Retinal pigment epithelial cell (primary cell): ENCODE results near the gene EDC3.

ENCODE experiments used
- DNase-seq: peaks from one replicate; pipeline ENCODE4 v3.0.0-alpha.2; 2010; ENCODE audit warnings: low read depth
- H3K4me3 ChIP-seq: 2 replicates; pipeline ENCODE4 v1.5.1; 2011; ENCODE audit warnings: mild to moderate bottlenecking, low read length, control low read depth, moderate library complexity
- CTCF ChIP-seq: conservative IDR thresholded peaks from 2 replicates; pipeline ENCODE4 v1.5.1; 2011; ENCODE audit warnings: low read depth, low read length, control low read depth, inconsistent platforms

EDC3 gene

DNA sequence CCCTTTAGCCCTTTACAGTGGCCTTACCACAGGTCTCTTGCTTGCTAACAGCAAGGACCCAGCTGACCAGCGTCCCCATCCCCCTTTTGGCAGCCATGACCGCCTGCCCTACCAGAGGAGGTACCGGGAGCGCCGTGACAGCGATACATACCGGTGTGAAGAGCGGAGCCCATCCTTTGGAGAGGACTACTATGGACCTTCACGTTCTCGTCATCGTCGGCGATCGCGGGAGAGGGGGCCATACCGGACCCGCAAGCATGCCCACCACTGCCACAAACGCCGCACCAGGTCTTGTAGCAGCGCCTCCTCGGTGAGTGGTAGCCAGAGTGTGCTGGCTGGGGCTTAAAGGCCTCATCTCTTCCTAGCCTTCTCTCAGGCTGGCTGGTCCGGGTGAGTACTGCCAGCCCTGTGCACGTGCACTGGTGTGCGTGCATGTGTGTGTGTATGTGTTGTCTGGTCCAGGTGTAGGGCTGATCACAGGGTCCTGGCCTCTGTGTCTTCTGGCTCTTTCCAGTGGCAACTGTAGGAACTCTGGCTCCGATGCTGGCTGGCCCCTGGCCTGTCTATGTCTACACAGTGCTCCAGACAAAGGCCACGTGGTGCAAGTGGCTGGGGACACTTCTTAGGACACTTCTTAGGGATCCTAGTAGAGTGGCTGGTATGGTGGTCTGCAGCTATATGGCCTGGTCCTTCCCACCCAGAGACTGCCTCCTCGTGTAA is 75.7 kb downstream of the EDC3 start:
- no peak overlapping the region for H3K4me3 ChIP-seq
- TF ChIP-seq CTCF, result no peak
- DNase-seq, result no peak

DNA sequence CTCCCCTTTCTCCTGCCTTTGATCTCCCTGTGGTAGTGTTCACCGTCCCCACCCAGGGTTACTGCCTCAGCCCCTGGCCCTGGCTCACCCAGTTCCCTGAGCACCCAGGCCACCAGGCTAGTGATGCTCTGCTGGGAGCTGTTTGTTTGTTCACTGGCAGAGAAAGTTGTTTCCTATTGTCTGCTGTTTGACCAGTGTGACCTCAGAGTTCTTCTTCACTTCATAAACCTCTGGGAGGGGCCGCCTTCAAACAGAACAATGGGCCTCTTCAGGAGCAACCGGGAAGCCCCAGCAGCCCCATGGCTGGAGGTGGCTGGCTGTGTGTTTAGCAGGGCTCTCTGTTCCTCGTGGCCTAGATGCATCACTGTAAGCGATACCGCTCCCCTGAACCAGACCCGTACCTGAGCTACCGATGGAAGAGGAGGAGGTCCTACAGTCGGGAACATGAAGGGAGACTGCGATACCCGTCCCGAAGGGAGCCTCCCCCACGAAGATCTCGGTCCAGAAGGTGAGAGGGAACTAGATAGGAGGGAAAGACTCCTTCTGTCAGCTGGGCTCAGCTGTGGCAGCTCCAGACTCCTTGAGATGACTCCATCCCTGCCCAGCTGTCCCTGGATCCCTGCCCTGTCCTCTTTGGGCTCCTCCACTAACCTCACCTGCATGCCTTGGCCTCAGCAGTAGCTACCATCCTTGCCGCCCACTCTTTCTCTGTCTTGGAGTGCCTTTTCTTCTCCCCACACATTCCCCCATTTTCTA is 76.8 kb downstream of the EDC3 start:
- no peak for DNase-seq
- no peak for TF ChIP-seq CTCF
- no peak overlapping the region for H3K4me3 ChIP-seq

GRCh38 chr15:74616996-74617395 is 78.8 kb downstream of the EDC3 start:
- no peak for DNase-seq
- TF ChIP-seq CTCF, result no peak

GRCh38 chr15:74616366-74616939 is 79.4 kb downstream of the EDC3 start:
- H3K4me3 ChIP-seq, result peak overlapping the region; percentile 96
- DNase-seq, result no peak
- no peak for TF ChIP-seq CTCF

More at GRCh38 chr15:74616996-74617395, 78.8 kb downstream of the EDC3 start:
- H3K4me3 ChIP-seq, result peak overlapping the region; percentile 96

GRCh38 chr15:74615508-74616365 is 80.1 kb downstream of the EDC3 start, which contains the start of gene CLK3:
TSS of gene CLK3 (plus strand) at chr15:74615836. CDS start at chr15:74619197, 3,361 bp downstream.
- H3K4me3 ChIP-seq, result peak within 1 kb of the TSS; percentile 96
- TF ChIP-seq CTCF, result no peak
- peak; percentile 66 for DNase-seq

DNA sequence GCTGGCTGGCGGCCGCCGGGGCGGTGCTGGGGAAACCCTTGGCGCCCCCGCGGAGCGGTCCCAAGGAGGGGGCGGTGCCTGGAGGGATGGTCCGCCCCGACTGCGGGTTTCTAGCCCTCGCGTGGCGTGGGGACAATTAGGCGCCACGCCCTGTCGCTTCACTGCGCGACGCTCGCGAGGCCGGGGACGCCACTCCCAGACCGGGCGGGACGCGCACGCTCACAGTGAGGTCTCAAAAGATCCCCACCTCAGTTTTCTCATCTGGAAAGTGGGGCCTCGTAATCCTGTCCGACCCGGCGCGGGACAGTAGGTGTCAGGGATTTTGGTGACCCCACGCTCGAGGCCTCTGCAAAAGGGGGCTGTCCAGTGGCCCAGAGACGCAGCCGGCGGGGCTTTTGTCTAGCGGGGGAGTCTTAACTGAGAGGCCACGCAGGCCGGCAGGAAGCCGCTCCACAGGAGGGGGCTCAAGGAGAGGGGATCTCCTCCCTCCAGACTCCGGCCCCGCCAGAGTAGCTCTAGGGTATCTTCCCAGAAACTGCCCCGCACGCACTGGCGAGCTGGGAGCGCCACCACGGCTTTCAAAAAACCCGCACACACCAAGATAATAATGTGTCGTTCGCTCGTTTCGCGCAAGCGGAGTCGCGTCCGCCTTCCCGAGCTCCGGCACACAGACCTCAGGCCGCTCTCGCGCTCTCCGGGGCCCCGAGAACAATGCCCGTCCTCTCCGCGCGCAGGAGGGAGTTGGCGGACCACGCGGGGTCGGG is 80.9 kb downstream of the EDC3 start:
- peak; percentile 6 for TF ChIP-seq CTCF
- peak overlapping the region; percentile 96 for H3K4me3 ChIP-seq
- no peak for DNase-seq
